RWPE1 (cell line): ENCODE data around the gene KCNQ1.

Experiments
- CTCF ChIA-PET: fragments of 350-600 bp; sonication (Branson Sonifier 250); formaldehyde crosslinking; extraction: SDS; loops from one replicate; lab custom pipeline; 2021; lab: Yijun Ruan, JAX
- POLR2A ChIA-PET: fragments of 400-600 bp; formaldehyde crosslinking; extraction: SDS; loops from one replicate; lab custom pipeline; 2020; ENCODE audit warnings: antibody characterized with exemption; ENCODE audit not compliant: low non-redundant PET; lab: Yijun Ruan, JAX
- DNase-seq: peaks from one replicate; pipeline ENCODE4 v3.0.0; 2012; ENCODE audit warnings: low spot score
- H3K27ac ChIP-seq: fragments of 450-650 bp; 2 replicates; pipeline ENCODE4 v1.5.1; 2017
- TF ChIP-seq, protein P1 (sequence below): fragments of 450-650 bp; conservative IDR thresholded peaks from 2 replicates; pipeline ENCODE4 v1.5.1; 2017; ENCODE audit warnings: low read depth, mild to moderate bottlenecking

Gene KCNQ1

DNA sequence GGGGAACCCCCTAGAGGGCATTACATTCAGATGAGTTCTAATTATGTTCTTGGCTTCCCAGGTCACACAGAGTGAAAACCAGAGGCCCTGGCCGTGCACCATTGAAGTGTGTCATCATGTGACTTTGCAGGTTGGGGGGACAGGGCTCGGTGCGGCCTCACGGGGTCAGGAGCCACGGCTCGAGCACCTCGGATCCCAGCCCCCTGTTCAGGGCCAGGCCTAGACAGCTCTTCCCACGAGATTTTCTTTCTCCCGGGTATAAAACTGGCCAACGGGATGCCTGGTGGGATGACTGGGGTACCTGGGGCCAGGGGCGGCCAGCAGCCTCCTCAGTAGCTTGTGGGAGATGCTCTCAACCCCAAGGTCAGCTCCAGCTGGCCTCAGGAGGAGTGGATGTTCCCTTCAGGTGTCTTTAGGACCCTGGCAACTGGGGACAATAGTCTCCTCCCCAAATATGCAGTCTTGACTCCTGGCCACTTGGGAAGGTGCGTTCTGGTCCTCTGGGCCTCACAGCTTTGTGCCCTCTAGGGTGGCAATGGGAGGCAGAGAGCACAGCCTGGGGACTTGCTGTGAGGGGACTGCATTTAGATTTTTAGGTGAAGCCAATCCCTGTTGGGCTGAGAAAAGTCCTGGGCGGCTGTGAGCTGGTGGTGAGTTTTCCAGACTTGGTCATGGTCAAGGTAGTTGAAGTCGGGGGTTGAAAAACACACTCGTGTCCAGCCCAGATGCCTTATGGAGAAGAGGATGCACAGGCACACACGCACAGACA is 95.6 kb downstream of the KCNQ1 start:
- ChIA-PET CTCF (interaction anchor here (0.6 kb wide), 1 partner anchor 355 kb away, joined by 3 read pairs; no protein-coding TSS in a partner anchor), POLR2A (no interaction called here)
- no peak for DNase-seq
- TF ChIP-seq, protein P1, sequence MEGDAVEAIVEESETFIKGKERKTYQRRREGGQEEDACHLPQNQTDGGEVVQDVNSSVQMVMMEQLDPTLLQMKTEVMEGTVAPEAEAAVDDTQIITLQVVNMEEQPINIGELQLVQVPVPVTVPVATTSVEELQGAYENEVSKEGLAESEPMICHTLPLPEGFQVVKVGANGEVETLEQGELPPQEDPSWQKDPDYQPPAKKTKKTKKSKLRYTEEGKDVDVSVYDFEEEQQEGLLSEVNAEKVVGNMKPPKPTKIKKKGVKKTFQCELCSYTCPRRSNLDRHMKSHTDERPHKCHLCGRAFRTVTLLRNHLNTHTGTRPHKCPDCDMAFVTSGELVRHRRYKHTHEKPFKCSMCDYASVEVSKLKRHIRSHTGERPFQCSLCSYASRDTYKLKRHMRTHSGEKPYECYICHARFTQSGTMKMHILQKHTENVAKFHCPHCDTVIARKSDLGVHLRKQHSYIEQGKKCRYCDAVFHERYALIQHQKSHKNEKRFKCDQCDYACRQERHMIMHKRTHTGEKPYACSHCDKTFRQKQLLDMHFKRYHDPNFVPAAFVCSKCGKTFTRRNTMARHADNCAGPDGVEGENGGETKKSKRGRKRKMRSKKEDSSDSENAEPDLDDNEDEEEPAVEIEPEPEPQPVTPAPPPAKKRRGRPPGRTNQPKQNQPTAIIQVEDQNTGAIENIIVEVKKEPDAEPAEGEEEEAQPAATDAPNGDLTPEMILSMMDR = no peak
- H3K27ac ChIP-seq = no peak overlapping the region

- CTCF ChIA-PET = interaction anchor here (0.6 kb wide), 1 partner anchor 354 kb away, joined by 3 read pairs; no protein-coding TSS in a partner anchor
- TF ChIP-seq, protein P1 = no peak
Measured at GRCh38 chr11:2540992-2541680, 96.3 kb downstream of the KCNQ1 start.

GRCh38 chr11:2541881-2542361 is 97.1 kb downstream of the KCNQ1 start:
- H3K27ac ChIP-seq = no peak overlapping the region
- ChIA-PET CTCF (interaction anchor here (0.6 kb wide), 1 partner anchor 9 kb away, joined by 3 read pairs; no protein-coding TSS in a partner anchor), POLR2A (no interaction called here)
- no peak for DNase-seq
- TF ChIP-seq, protein P1 = no peak

More at GRCh38 chr11:2540992-2541680, 96.3 kb downstream of the KCNQ1 start:
- POLR2A ChIA-PET = no interaction called here
- DNase-seq = no peak
- no peak overlapping the region for H3K27ac ChIP-seq

GRCh38 chr11:2542406-2542805 is 97.6 kb downstream of the KCNQ1 start:
- DNase-seq = no peak
- CTCF ChIA-PET = interaction anchor here (0.6 kb wide), 1 partner anchor 9 kb away, joined by 3 read pairs; no protein-coding TSS in a partner anchor
- TF ChIP-seq, protein P1 = no peak
- POLR2A ChIA-PET = no interaction called here
- no peak overlapping the region for H3K27ac ChIP-seq

GRCh38 chr11:2547806-2548205 is 103.0 kb downstream of the KCNQ1 start:
- TF ChIP-seq, protein P1 = no peak
- no peak overlapping the region for H3K27ac ChIP-seq
- CTCF ChIA-PET = interaction anchor here (0.7 to 0.9 kb wide), 2 partner anchors 14 to 17 kb away, joined by 3 read pairs; no protein-coding TSS in a partner anchor
- peak; percentile 10 for DNase-seq
- POLR2A ChIA-PET = no interaction called here

- TF ChIP-seq, protein P1 = no peak
- H3K27ac ChIP-seq = no peak overlapping the region
- ChIA-PET CTCF (no interaction called here), POLR2A (no interaction called here)
- no peak for DNase-seq
Measured at GRCh38 chr11:2548596-2548995, 103.8 kb downstream of the KCNQ1 start.
